Activated CD8-positive, alpha-beta memory T cell treated with anti-CD3 and anti-CD28 coated beads for 4 hours (primary cell): ENCODE data around the gene UTS2B.

Source experiments
- DNase-seq, 2 donors: peaks; one replicate each; pipeline ENCODE4 v3.0.0-alpha.2; 2020; ENCODE audit warnings: low read depth in 2 of 2

Gene UTS2B, protein sequence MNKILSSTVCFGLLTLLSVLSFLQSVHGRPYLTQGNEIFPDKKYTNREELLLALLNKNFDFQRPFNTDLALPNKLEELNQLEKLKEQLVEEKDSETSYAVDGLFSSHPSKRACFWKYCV

DNA sequence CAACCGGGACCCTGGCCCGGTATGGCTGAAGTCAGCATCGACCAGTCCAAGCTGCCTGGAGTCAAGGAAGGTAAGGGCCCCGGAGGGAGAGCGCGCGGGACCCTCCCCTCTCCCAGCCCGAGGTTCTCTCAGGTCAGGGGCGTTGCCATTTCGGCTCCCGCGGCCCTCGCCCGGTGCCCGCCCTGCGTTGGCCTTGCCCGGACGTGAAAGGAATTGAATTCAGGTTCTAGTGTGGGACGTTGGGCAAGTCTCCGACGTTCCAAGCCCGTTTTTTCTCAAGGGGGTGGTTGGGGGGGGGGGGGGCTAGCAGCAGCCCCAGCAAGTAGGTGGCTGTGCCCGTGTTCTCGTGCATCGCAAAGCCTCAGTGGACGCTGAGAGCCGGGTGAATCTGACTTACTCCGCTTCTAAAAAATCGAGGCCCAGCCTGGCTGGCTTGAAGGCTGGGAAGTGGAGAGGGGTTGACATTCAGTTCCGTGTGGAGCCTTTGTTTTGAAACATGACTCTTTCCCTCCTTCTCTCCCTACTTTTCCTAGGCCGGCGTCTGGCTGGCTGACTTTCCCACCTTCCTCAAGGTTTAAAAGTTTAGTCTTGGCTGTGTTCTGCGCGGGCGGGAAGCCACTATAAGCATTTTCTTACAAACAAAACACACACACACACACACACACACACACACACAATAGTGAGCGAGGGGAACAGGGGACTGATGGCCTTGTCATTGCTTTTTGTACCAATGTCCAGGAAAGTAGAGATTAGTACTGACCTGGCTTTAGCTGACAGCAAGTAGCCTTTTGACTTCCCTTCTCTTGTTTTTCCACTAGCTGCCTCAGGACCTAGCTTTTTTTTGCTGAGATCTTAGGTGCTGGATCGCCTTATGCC lies at the start of gene UTS2B:
Gene UTS2B (minus strand): TSS at position 873 of the 876 bp plus-strand sequence. CDS start 48,337 bp downstream, outside the sequence.
- no peak for DNase-seq

DNA sequence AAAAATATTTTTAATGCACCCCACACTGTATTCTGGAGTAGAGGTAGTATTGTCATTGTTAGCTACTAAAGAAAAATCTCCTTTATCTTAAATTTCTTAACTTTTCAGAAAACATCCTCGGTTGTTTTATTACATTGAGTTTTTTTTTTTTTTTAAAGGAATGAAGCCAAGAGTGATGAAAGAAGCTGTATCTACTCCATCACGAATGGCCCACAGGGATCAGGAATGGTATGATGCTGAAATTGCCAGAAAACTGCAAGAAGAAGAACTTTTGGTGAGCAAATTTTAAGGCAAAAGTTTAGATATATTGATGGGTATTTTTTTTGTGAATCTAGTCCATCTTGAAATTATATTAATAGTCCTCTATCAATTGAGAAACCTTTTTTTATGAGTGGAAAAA lies 49.7 kb upstream of the UTS2B start:
- DNase-seq: no peak

DNA sequence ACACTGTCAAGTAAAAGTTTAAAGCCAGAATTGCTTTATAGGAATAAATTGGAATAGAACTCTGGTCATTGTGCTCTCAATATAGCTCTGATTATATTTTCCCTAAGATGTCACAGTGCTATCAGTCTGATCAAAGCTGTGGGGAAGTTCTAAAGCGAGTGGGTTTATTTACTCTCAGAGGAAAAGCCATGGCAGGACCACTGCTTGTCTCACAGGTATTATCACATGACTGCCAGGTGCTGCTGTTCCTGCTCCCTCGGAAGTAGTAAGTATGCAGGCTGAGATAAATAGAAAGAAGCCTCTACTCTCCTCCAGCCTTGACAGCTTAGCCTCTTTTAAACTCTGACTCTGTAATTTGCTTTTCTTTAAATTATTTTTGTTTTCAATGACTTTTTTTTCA lies 49.1 kb upstream of the UTS2B start:
- DNase-seq: no peak

DNA sequence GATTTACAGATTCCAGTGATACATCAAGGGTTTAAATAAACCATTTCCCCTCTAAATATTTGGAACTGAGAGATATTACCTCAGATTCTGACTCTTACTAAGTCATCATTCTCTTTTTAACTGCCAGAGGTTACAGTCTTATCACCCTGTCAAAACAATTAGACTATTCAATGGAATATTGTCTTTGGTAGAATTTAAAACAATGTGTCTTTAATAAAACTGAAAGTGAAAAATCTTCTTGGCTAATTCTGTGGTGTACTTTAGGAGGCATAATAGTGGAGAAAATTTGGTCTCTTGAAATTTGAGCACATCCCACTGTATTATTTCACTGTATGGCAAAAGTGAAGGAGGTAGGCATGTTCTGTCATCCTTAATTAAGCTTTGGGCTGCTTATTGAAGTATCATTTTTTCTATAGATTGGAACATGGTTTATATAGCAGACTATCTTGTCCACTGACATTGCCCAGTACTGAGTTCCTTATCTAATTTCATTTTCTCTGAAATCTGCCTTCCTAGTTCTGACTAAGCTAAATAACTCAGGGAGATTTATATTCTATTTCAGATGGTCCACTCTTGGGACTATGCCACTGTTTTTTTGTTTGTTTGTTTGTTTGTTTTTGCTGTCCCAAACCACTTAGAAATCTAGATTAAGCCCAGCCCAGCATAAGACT lies 48.0 kb upstream of the UTS2B start:
- no peak for DNase-seq

DNA sequence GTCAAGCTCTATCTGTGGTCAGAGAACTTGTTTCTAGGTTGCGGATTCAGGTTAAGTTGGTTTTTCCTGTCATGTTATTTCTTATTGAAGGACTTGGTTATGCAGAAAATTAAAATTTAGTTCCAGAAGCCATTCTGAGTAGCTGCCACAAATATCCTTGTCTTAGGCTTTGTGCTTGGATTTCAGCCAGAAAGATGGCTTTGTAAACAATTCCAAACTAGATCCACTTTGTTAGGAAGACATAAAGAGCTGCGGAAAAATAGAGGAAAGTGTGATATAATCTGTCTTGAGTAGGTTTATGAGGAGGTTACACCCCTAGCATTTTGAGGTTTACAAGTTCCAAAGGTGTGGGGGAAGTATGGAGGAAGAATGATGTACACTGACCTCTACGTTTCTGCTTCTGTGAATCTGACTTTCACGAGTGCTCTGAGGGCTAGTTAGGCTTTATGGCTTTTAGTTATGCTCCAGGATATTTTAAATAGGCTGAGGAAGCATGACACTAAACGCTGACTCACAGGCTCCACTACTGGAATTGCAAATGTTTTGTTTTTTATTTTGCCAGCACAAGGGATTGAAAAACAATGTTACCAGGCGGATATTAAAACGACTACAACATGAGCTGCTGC lies 46.3 kb upstream of the UTS2B start:
- DNase-seq: no peak

DNA sequence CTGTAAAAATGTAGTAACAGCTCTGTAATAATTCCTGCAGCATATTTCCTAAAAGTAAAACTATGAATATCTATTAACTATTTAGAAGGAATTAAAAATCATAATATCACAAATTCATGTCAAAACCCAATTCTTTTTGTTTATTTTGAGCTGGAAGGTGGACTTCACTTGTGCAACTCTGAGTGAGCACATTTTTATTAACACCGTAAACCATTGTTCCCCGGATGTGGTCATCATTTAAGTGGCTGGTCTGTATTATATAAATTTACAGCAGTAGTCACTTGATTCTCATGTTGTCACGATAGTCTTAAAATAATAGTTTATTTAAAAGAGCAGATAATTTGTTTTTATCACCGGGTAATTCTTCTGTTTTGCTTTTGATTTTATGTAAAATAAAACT lies 43.0 kb upstream of the UTS2B start:
- DNase-seq: no peak

DNA sequence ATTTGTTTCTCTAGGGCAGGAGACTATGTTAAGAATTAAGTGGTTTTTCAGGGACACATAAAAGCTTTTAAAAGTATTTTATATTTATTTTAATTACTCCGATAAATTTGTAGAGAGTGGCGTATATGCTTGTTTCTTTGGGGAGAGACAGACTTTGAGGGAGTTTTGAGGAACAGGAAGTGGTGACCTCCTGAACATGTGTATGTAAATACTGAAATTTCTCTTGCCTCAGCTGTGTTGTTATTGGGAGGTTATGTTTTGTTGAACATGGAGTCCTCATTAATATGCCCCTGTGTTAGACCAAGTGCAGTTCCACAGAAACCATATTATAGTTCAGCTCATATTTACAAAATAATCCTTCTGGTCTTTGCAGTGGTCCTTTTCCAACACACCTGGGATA lies 41.8 kb upstream of the UTS2B start:
- DNase-seq: no peak

DNA sequence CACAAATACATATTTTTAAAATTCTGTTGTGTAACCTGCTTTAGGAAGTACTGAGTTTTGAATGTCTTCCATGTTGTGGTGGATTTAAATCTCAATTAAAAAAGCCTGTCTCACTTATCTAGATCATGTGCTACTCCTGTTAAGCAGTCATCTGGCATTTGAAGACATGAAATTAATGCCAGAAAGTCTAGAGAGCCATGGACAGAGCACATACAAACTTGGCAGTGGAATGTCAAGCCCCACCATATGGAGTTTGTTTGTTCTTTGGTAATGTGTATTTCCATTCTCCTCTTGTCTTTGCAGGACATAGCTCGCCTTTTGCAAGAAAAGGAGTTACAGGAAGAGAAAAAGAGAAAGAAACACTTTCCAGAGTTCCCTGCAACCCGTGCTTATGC lies 39.3 kb upstream of the UTS2B start:
- no peak for DNase-seq

DNA sequence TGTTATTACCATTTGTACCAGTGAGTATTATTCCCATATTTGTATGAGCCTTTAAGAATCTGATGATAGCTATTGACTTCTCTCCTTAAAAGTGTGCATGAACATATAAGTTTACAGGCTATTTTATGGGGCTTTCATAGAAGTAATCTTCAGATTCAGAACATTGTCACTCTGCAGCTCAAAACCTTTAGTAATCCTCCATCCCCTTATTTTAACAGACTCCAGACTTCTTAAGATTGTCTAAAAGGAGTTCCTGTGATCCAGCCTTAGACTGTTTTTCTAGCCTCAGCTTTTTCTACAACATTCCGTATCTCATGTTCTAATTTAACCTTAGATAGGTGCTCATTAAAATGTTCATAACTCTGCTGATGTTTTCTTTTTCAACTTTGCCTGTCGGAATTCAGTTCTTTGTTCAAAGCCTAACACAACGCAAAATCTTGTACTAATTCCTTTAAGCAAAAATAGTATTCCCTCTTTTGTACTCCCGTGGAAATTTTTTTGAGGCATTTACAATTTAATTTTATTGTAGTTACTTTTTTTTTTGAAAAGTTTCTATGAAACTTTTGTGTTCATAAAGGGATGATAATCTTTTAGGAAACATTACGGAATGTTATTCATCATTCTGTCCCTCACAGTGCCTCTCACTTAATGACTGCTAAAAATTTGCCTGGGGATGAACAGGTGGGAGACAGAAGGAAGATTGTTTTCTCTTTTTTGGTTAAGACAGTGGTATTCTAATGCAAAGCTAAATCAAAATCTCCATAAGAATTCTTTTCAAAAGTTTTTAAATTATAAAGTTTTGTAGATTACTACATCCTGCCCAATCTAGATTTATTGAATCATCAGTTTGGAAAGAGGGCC lies 38.7 kb upstream of the UTS2B start:
- DNase-seq: no peak

DNA sequence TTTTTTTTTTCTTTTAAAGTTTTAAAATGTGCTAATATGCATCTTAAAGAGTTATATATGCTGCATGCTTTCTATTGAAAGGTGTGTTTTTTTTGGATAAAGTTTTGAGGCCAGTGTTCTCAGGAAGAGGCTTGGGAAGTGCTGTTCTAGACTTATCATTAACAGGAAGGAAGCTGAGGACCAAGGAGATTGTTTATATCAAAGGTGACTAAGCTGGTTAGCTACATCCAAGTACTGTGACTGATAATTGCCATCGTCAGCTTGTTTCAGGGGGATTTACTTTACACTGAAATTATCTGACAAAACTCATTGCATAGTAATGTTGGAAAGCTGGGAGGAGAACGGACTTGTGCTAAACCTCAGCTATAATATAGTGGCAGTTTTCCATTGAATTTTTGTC lies 36.3 kb upstream of the UTS2B start:
- DNase-seq: no peak

DNA sequence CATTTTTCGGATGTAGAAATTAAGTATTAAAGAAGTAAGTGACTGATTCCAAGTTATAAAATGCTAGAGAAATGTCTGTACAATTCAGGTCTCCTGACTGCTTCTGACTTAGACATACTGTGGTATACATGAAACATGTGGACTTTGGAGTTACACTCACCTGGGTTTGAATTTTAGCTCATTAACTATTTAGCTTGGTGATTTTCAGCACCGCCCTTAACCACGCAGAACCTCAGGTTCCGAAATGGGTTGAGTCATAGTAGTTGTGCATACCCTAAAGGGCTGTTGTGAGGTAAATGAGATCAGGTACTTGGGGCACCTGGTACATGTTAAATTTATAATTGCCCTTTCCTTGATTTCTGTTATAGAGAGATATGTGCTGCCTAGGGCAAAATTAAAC lies 32.9 kb upstream of the UTS2B start:
- no peak for DNase-seq

DNA sequence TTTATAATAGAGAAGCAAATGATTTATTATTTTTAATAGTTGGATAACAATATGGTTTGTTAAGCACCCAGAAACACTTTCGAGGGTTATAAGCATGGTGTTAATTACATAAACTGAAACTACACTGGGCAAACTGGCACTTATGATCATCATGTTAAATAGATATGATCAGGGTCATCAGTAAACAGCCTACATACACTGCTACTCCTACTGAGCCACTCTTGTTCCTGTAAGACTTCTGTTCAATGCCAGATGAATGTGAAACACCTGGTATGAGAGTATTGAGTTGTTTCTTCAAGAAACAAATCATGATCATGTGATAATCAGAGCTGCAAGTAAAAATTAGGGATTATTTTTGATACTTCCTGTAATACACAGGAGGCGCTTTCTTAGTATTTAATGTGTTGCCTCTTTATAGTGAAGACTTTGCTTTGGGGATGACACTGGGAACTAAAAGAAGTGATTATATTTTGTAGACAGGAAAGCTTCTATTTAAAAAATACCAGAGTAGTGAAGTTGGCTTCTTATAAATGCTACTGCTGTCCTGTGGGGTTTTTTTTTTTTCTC lies 32.3 kb upstream of the UTS2B start:
- DNase-seq: no peak

DNA sequence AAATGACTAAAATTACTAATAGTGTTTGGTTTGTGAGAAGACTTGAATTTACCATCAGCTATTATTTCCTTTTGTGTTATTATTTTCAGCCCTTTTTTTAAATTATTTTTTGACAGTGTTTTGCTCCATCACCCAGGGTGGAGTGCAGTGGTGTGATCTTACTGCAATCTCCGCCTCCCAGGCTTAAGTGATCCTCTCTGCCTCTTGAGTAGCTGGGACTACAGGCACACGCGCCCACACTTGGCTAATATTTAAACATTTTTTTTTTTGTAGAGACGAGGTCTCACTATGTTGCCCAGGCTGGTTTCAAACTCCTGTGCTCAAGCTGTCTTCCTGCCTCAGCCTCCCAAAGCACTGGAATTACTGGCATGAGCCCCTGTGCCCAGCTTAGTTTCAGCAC lies 31.7 kb upstream of the UTS2B start:
- DNase-seq: no peak

DNA sequence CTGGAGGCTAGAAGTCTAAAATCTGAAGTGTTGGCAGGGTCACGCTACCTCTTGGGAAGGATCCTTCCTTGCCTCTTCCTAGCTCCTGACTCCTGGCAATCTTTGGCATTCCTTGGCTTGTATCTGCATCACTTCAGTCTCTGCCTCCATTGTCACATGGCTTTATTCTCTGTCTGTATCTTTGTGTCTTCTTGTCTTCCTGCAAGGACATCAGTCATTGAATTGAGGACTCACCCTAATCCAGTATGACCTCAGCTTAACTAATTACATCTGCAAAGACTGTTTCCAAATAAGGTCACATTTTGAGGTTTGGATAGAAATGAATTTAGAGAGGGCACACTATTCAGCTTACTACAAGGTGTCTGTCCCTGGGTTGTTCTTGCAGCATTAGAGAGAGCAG lies 31.1 kb upstream of the UTS2B start:
- DNase-seq: no peak

DNA sequence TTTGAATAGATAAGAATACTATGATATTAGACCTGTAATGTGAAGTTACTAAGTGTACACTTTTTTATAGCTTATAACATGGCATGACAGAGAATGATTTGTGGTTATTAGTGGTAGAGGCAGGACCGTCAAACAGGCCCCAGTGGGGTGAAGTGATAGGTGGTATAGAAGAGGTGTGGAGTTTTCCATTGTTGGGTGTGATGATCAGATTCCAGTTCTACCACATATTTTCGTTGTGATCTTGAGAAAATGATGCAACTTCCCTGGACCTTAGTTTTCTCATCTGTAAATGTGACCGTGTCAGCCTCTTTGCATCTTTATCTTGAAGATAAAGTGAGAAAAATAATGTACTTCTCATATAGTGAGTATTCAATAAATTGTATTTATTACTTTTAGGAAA lies 30.3 kb upstream of the UTS2B start:
- DNase-seq: no peak

DNA sequence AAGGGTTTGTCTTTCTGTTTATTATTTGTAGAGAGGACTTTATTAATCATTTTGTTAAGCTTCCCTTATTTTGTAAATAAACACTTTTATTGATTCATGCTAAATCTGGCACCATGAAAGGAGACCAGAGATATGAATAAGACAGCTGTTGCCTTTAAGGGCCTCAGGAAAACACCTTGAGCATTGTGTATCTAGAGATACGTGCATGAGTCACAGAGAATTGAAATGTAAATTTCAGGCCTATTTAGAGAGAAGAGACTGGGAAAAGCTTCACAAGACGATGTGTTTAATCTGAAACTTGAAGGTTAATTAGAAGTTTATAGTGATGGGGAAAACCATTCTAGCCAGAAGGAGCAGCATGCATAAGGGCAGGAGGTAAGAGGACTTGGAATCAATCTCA lies 28.6 kb upstream of the UTS2B start:
- no peak for DNase-seq

DNA sequence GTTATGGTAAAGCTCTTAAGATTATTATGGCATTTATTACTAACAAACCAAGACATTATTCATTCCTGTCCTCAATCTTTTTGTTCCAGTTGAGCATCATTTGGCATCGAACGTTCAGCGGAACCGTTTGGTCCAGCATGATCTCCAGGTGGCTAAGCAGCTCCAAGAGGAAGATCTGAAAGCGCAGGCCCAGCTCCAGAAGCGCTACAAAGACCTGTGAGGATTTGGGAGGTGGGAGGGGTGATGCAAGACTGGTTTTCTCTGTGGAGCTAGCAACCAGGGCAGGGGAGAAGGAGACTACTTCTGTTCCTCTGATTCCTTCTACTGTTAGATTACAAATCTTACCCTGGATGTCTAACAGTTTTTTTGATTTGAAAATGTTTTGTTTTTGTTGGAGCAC lies 27.6 kb upstream of the UTS2B start:
- no peak for DNase-seq

DNA sequence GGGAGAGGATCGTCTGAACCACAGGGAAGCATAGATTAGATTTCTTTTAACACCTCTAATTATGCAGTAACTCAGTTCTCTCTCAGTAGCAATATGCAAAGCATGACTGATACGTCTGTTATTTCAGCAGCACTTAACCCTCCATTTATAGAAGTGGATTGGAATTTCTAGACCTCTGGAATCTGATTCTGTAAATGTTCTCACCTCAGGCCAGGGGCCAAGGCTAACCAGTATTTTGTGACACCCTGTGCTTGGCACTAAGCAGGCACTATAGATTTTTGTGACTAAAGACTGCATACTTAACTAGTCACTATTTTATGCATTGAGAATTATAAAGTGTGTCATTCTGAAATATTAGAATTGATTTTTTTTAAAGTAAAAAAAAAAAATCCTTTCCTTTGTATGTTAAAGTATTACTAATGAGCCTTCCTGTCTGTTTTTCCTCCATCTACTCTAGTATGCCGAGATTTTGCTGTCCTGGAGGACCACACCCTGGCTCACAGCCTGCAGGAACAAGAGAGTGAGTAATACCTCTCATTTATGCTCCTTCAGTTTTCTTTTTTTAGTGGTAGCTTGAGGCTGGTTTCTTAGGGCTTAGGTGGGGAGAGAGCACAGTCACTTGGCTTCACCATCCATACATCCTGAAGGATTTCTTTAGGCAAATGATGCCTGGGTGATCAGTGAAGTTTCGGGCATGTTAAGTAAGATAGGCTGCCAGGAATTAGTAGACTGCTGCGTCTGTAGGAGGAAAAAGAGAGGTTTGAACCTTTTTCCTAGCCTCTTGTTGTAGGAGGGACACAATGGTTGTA lies 26.5 kb upstream of the UTS2B start:
- DNase-seq: no peak

DNA sequence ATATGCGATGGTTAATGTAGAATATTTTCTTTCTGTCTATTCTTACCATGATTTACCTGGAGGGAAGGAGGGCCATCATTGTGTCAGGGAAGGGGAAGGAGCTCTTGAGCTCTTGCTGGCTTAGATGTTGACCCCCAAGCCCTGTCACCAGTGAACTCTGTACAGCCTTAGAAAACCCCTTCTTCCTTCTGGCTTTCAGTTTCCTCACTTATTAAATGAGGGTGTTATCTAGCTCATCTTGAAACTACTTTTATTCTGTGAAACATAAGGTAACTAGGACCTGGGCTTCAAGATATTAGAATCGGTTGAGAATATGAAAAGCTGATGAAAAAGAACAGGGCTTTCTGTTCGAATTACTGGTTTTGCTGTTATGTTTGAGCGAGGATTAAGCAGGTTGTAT lies 25.1 kb upstream of the UTS2B start:
- no peak for DNase-seq

DNA sequence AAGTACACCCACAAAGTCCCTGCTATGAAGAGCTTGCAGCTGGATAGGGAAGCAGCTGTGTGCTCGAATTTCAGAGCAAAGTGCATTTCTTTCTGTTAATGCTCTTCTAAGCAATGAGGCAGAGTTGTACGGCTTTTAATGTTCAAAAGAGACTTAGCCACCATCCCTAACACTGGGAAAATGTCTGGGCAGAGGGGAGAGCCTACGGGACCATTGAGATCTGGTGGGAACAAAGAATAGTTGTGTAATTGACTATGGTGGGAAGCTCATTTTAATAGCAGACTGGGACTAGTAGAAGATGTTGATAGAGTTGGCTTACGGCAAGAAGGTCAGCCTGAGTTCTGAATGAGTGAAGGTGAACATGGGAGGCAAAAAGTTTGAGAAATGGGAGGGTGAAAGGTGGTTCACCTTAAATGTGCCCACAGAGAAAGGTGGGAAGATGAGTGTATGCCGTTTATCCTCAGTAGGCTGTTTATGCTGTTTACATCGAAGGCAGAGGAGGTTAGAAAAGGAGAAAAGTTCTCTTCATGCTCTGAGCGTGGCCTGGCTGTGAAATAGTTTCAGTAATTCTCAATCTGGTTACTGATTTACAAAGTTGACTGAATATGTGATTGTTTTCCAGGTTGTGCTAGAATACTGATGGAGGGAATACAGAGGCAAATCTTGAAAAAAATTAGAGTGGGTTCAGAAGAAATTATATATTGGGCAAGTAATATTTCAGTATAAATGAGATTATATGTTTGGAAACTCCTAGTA lies 22.9 kb upstream of the UTS2B start:
- no peak for DNase-seq
